Measurements from ENCODE around the gene OLIG1. TPM values are rescaled to one million over a fixed set of nuclear protein-coding genes. Genes with fewer than 3 reads are reported as not detected.

The OLIG1 gene
- polyA plus RNA-seq, 2 donors = 0.01 TPM; not detected in 1

DNA sequence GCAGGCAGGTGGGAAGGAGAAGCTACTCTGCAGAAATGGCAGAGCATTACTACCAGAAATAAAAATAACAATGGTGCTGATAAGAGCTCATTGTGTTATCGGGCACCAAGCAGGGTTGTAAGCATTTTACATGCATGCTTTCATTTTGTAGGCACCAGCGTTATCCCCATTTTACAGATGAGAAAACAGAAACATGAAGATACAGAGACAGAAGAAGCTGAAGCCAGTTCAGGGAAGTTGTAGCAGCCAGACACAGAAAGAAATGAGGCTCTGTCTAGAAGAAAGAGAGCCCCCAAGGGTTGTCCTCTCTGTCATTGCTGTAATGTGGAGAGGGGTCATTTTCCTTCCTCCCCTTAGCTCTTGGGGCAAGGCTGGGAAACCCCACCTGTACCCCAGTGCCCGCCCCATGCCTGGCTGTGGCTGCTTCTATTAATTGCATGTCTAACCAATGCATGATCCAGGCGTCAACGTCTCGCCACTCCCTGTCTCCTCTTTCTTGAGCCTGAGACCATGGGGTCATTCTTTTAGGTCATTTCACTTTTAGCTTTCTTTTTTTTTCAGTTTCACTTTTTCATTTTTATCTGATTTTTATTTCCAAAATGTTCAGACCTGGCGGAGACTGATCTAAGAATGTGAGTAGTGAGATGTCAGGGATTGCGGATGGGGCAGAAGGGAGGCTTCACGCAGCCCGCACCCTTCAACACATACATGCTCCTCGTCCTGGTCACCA is 6.8 kb downstream of the OLIG1 start:
- no peak overlapping the region for H3K27ac ChIP-seq (ENCODE audit: low read depth in 2 of 2, low read length in 1 of 2)
- peaks cover 0 to 2% of the 10 kb centered on the region in 2 donors for H3K4me1 ChIP-seq (ENCODE audit: control insufficient read depth in 2 of 2, insufficient read depth in 2 of 2, low read length in 1 of 2)
- H3K4me3 ChIP-seq (ENCODE audit: low read depth in 1 of 2, low read length in 2 of 2) = no peak overlapping the region
- H3K36me3 ChIP-seq (ENCODE audit: control insufficient read depth in 2 of 2, insufficient read depth in 2 of 2, low read length in 1 of 2) = no peaks in the 10 kb centered on the region
- WGBS, 2 donors = 84 to 89% methylated on average over 11 of the region's 11 CpGs
- peaks cover 3 to 8% of the 10 kb centered on the region in 2 donors for H3K27me3 ChIP-seq (ENCODE audit: control insufficient read depth in 1 of 2, insufficient read depth in 2 of 2, low read length in 2 of 2)
- no peaks in the 10 kb centered on the region for H3K9me3 ChIP-seq (ENCODE audit: control insufficient read depth in 2 of 2, insufficient read depth in 1 of 2, low read depth in 1 of 2, low read length in 1 of 2)

DNA sequence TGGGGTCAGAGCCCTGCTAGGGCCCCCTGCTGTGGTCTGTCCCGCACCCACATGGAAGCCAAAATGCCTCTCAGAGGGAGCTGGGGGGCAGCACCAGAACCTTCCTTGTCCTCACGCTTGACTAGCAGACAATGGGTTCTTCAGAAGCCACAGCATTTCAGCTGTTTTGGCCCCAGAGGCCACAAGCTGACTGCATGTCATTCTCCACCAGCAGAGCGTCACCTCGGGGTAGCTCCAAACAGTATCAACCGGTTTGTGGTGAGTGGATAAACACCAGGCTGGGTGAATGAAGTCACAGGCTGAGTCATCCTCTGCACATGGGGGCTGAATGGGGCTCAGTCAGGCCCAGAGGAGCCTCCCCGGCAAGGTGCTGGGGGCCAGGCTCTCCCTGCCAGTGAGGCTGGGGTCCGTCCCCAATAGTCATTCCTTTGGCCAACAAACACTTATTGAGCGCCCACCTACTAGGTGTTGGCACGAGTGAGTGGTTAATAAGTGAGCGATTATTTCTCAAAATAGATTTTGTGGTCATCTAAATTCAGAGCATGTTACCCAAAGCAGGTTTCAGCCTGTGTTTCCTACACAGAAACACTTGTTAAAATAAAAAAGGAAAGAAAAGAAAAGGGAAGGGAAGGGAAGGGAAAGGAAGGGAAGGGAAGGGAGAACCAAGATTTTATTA is 9.1 kb downstream of the OLIG1 start:
- no peak overlapping the region for H3K4me3 ChIP-seq (ENCODE audit: low read depth in 1 of 2, low read length in 2 of 2)
- H3K27me3 ChIP-seq (ENCODE audit: control insufficient read depth in 1 of 2, insufficient read depth in 2 of 2, low read length in 2 of 2) = peaks cover 0 to under 1% of the 10 kb centered on the region in 2 donors
- no peak overlapping the region for H3K27ac ChIP-seq (ENCODE audit: low read depth in 2 of 2, low read length in 1 of 2)
- H3K9me3 ChIP-seq (ENCODE audit: control insufficient read depth in 2 of 2, insufficient read depth in 1 of 2, low read depth in 1 of 2, low read length in 1 of 2) = no peaks in the 10 kb centered on the region
- WGBS, 2 donors = 46 to 47% methylated on average over 10 of the region's 10 CpGs
- H3K36me3 ChIP-seq (ENCODE audit: control insufficient read depth in 2 of 2, insufficient read depth in 2 of 2, low read length in 1 of 2) = no peaks in the 10 kb centered on the region
- peaks cover 0 to 2% of the 10 kb centered on the region in 2 donors for H3K4me1 ChIP-seq (ENCODE audit: control insufficient read depth in 2 of 2, insufficient read depth in 2 of 2, low read length in 1 of 2)

GRCh38 chr21:33080376-33080775 is 10.4 kb downstream of the OLIG1 start:
- no peaks in the 10 kb centered on the region for H3K9me3 ChIP-seq (ENCODE audit: control insufficient read depth in 2 of 2, insufficient read depth in 1 of 2, low read depth in 1 of 2, low read length in 1 of 2)
- H3K4me3 ChIP-seq (ENCODE audit: low read depth in 1 of 2, low read length in 2 of 2) = no peak overlapping the region
- no peaks in the 10 kb centered on the region for H3K27me3 ChIP-seq (ENCODE audit: control insufficient read depth in 1 of 2, insufficient read depth in 2 of 2, low read length in 2 of 2)
- peaks cover 0 to 2% of the 10 kb centered on the region in 2 donors for H3K4me1 ChIP-seq (ENCODE audit: control insufficient read depth in 2 of 2, insufficient read depth in 2 of 2, low read length in 1 of 2)
- H3K36me3 ChIP-seq (ENCODE audit: control insufficient read depth in 2 of 2, insufficient read depth in 2 of 2, low read length in 1 of 2) = no peaks in the 10 kb centered on the region
- no peak overlapping the region for H3K27ac ChIP-seq (ENCODE audit: low read depth in 2 of 2, low read length in 1 of 2)
- 77 to 79% methylated on average over 3 of the region's 3 CpGs for WGBS, 2 donors

DNA sequence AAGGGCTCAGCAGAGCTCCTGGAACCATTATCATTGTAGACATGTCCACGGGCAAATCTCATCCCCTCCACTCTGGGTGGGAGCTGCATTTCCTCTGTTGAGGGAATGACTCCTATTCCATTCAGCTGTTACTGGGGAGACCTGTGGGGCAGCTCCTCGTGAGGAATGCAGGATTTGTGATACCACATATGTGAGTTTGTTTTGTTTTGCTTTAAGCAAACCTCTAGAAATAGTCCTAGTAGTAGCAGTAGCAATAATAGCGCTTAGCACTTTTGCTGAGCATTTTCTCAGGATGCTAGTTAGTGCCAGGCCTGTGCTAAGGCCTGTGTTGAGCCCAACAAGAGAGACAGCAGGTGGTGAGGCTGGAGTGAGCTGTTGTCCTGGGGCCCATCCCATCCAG is 10.8 kb downstream of the OLIG1 start:
- Histone ChIP-seq H3K27me3 (ENCODE audit: control insufficient read depth in 1 of 2, insufficient read depth in 2 of 2, low read length in 2 of 2) (no peaks in the 10 kb centered on the region), H3K27ac (ENCODE audit: low read depth in 2 of 2, low read length in 1 of 2) (no peak overlapping the region), H3K36me3 (ENCODE audit: control insufficient read depth in 2 of 2, insufficient read depth in 2 of 2, low read length in 1 of 2) (no peaks in the 10 kb centered on the region), H3K9me3 (ENCODE audit: control insufficient read depth in 2 of 2, insufficient read depth in 1 of 2, low read depth in 1 of 2, low read length in 1 of 2) (no peaks in the 10 kb centered on the region), H3K4me3 (ENCODE audit: low read depth in 1 of 2, low read length in 2 of 2) (no peak overlapping the region), H3K4me1 (ENCODE audit: control insufficient read depth in 2 of 2, insufficient read depth in 2 of 2, low read length in 1 of 2) (peaks cover 0 to 2% of the 10 kb centered on the region in 2 donors)
- WGBS, 2 donors = 68 to 77% methylated on average over 3 of the region's 3 CpGs

DNA sequence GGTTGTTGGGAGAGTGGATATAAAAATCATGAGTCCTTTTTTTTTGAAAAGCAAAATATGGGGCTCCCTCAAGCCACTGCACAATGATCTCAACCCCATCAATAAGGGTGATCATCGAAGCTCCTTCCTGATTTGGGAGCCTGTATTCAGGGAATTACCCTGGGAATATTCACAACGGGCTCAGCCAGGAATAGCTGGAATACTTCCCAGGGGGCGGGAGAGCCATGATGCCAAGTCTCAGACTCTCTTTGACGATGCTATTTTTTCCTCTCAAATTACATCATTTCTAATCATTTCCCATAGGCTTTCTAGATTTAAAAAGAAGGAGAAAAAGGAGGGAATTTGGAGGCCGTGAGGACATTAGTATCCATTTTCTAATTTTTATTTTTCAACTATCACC is 18.4 kb downstream of the OLIG1 start:
- WGBS, 2 donors = 42 to 47% methylated on average over 5 of the region's 5 CpGs
- Histone ChIP-seq H3K9me3 (ENCODE audit: control insufficient read depth in 2 of 2, insufficient read depth in 1 of 2, low read depth in 1 of 2, low read length in 1 of 2) (no peaks in the 10 kb centered on the region), H3K4me3 (ENCODE audit: low read depth in 1 of 2, low read length in 2 of 2) (no peak overlapping the region), H3K4me1 (ENCODE audit: control insufficient read depth in 2 of 2, insufficient read depth in 2 of 2, low read length in 1 of 2) (peaks cover 0 to 3% of the 10 kb centered on the region in 2 donors), H3K27ac (ENCODE audit: low read depth in 2 of 2, low read length in 1 of 2) (no peak overlapping the region), H3K36me3 (ENCODE audit: control insufficient read depth in 2 of 2, insufficient read depth in 2 of 2, low read length in 1 of 2) (no peaks in the 10 kb centered on the region), H3K27me3 (ENCODE audit: control insufficient read depth in 1 of 2, insufficient read depth in 2 of 2, low read length in 2 of 2) (peaks cover 0 to 5% of the 10 kb centered on the region in 2 donors)

- Histone ChIP-seq H3K36me3 (ENCODE audit: control insufficient read depth in 2 of 2, insufficient read depth in 2 of 2, low read length in 1 of 2) (no peaks in the 10 kb centered on the region), H3K4me1 (ENCODE audit: control insufficient read depth in 2 of 2, insufficient read depth in 2 of 2, low read length in 1 of 2) (peaks cover 0 to 3% of the 10 kb centered on the region in 2 donors), H3K27me3 (ENCODE audit: control insufficient read depth in 1 of 2, insufficient read depth in 2 of 2, low read length in 2 of 2) (peaks cover 0 to 5% of the 10 kb centered on the region in 2 donors), H3K4me3 (ENCODE audit: low read depth in 1 of 2, low read length in 2 of 2) (no peak overlapping the region), H3K27ac (ENCODE audit: low read depth in 2 of 2, low read length in 1 of 2) (no peak overlapping the region), H3K9me3 (ENCODE audit: control insufficient read depth in 2 of 2, insufficient read depth in 1 of 2, low read depth in 1 of 2, low read length in 1 of 2) (no peaks in the 10 kb centered on the region)
- WGBS, 2 donors = 78 to 85% methylated on average over 4 of the region's 4 CpGs
Measured at GRCh38 chr21:33089395-33090119, 19.6 kb downstream of the OLIG1 start.

GRCh38 chr21:33096426-33096825 is 26.5 kb downstream of the OLIG1 start:
- Histone ChIP-seq H3K36me3 (ENCODE audit: control insufficient read depth in 2 of 2, insufficient read depth in 2 of 2, low read length in 1 of 2) (no peaks in the 10 kb centered on the region), H3K4me1 (ENCODE audit: control insufficient read depth in 2 of 2, insufficient read depth in 2 of 2, low read length in 1 of 2) (no peaks in the 10 kb centered on the region), H3K4me3 (ENCODE audit: low read depth in 1 of 2, low read length in 2 of 2) (no peak overlapping the region), H3K27me3 (ENCODE audit: control insufficient read depth in 1 of 2, insufficient read depth in 2 of 2, low read length in 2 of 2) (no peaks in the 10 kb centered on the region), H3K27ac (ENCODE audit: low read depth in 2 of 2, low read length in 1 of 2) (no peak overlapping the region), H3K9me3 (ENCODE audit: control insufficient read depth in 2 of 2, insufficient read depth in 1 of 2, low read depth in 1 of 2, low read length in 1 of 2) (no peaks in the 10 kb centered on the region)
- WGBS, 2 donors = 41 to 43% methylated on average over 5 of the region's 5 CpGs

- no peaks in the 10 kb centered on the region for H3K27me3 ChIP-seq (ENCODE audit: control insufficient read depth in 1 of 2, insufficient read depth in 2 of 2, low read length in 2 of 2)
- H3K27ac ChIP-seq (ENCODE audit: low read depth in 2 of 2, low read length in 1 of 2) = no peak overlapping the region
- peaks cover 0 to under 1% of the 10 kb centered on the region in 2 donors for H3K9me3 ChIP-seq (ENCODE audit: control insufficient read depth in 2 of 2, insufficient read depth in 1 of 2, low read depth in 1 of 2, low read length in 1 of 2)
- H3K36me3 ChIP-seq (ENCODE audit: control insufficient read depth in 2 of 2, insufficient read depth in 2 of 2, low read length in 1 of 2) = no peaks in the 10 kb centered on the region
- H3K4me3 ChIP-seq (ENCODE audit: low read depth in 1 of 2, low read length in 2 of 2) = no peak overlapping the region
- WGBS, 2 donors = 80 to 85% methylated on average over 7 of the region's 7 CpGs
- no peaks in the 10 kb centered on the region for H3K4me1 ChIP-seq (ENCODE audit: control insufficient read depth in 2 of 2, insufficient read depth in 2 of 2, low read length in 1 of 2)
Measured at GRCh38 chr21:33099131-33099530, 29.2 kb downstream of the OLIG1 start.

DNA sequence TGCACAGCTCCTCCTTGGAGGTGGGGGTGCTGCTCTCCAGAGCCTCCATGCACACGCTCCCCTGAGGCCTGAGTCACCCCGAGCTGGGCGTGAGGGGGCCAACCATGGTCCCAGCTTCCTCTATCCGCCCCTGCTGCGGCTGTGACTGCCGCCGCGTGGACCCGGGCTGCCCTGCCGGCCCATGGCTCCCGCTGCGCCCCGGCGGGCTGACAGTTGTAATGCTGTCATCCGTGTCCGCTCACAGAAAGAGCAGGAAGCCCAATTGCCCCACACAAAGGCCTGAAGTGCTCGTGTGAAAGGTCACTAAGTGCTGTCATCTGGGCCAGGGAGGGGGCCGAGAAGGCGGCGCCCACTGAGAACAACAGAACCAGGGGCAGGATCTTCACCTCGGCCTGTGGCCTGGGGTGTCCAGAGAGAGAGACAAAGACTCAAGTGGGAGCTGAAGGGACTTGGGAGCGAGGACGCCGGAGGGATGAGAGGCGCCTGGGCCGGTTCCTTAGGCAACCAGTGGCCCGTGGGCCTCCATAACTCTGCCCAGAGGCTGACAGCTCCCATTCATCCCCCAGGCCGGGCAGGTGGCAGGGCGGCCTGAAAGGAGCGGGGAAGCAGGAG is 31.5 kb downstream of the OLIG1 start:
- no peaks in the 10 kb centered on the region for H3K36me3 ChIP-seq (ENCODE audit: control insufficient read depth in 2 of 2, insufficient read depth in 2 of 2, low read length in 1 of 2)
- no peak overlapping the region for H3K4me3 ChIP-seq (ENCODE audit: low read depth in 1 of 2, low read length in 2 of 2)
- no peak overlapping the region for H3K27ac ChIP-seq (ENCODE audit: low read depth in 2 of 2, low read length in 1 of 2)
- 72% methylated on average over 30 of the region's 30 CpGs for WGBS, 2 donors
- H3K27me3 ChIP-seq (ENCODE audit: control insufficient read depth in 1 of 2, insufficient read depth in 2 of 2, low read length in 2 of 2) = no peaks in the 10 kb centered on the region
- H3K4me1 ChIP-seq (ENCODE audit: control insufficient read depth in 2 of 2, insufficient read depth in 2 of 2, low read length in 1 of 2) = no peaks in the 10 kb centered on the region
- peaks cover 0 to 4% of the 10 kb centered on the region in 2 donors for H3K9me3 ChIP-seq (ENCODE audit: control insufficient read depth in 2 of 2, insufficient read depth in 1 of 2, low read depth in 1 of 2, low read length in 1 of 2)

Data from esophagus (tissue), 2 donors.